GM12865 (cell line): Measurements from ENCODE around the gene UNC13C.

Experiments used
- DNase-seq: peaks from one replicate; pipeline ENCODE4 v3.0.0; 2010; ENCODE audit warnings: low read depth
- H3K4me3 ChIP-seq: 2 replicates; pipeline ENCODE4 v1.5.1; 2011; ENCODE audit warnings: mild to moderate bottlenecking, low read depth, low read length, control low read depth
- TF ChIP-seq, protein P1 (sequence below): IDR thresholded peaks from 2 replicates; pipeline ENCODE4 v1.5.1; 2011; ENCODE audit warnings: low read length, control low read depth, low read depth, inconsistent platforms; ENCODE audit not compliant: insufficient read depth; ENCODE audit errors: missing control alignments

Gene UNC13C

DNA sequence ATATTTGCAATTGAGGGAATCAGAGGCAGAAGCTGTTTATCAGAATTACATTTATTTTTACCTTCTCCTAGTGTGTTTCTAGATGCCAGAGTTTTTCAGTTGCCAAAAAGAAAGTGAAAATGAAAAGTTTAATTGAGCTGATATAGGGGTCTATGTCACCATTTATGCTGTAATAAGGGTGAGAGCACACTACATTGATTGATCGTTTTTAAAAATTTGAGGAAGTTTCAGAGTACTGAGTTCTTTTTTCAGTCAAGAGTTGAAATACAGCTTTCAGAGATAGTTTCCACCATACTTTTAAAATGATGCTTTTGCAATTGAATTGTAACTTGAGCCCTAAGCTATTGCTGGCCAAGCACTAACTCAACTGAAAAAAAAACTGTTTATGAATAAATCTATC lies 326.9 kb downstream of the UNC13C start:
- TF ChIP-seq, protein P1, sequence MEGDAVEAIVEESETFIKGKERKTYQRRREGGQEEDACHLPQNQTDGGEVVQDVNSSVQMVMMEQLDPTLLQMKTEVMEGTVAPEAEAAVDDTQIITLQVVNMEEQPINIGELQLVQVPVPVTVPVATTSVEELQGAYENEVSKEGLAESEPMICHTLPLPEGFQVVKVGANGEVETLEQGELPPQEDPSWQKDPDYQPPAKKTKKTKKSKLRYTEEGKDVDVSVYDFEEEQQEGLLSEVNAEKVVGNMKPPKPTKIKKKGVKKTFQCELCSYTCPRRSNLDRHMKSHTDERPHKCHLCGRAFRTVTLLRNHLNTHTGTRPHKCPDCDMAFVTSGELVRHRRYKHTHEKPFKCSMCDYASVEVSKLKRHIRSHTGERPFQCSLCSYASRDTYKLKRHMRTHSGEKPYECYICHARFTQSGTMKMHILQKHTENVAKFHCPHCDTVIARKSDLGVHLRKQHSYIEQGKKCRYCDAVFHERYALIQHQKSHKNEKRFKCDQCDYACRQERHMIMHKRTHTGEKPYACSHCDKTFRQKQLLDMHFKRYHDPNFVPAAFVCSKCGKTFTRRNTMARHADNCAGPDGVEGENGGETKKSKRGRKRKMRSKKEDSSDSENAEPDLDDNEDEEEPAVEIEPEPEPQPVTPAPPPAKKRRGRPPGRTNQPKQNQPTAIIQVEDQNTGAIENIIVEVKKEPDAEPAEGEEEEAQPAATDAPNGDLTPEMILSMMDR, result no peak
- DNase-seq, result no peak
- H3K4me3 ChIP-seq, result no peak overlapping the region

- DNase-seq, result peak; percentile 46
- TF ChIP-seq, protein P1, result no peak
- H3K4me3 ChIP-seq, result no peak overlapping the region
Observed at GRCh38 chr15:54307252-54307902, 329.1 kb downstream of the UNC13C start.

- no peak for DNase-seq
- TF ChIP-seq, protein P1, result no peak
- no peak overlapping the region for H3K4me3 ChIP-seq
Observed at GRCh38 chr15:54307926-54308325, 329.7 kb downstream of the UNC13C start.

- no peak overlapping the region for H3K4me3 ChIP-seq
- DNase-seq, result no peak
- TF ChIP-seq, protein P1, result no peak
Observed at GRCh38 chr15:54312528-54312927, 334.3 kb downstream of the UNC13C start.

GRCh38 chr15:54321426-54321825 lies 343.2 kb downstream of the UNC13C start:
- DNase-seq, result no peak
- TF ChIP-seq, protein P1, result no peak
- H3K4me3 ChIP-seq, result no peak overlapping the region

GRCh38 chr15:54322341-54322740 lies 344.1 kb downstream of the UNC13C start:
- no peak overlapping the region for H3K4me3 ChIP-seq
- TF ChIP-seq, protein P1, result no peak
- no peak for DNase-seq

- no peak overlapping the region for H3K4me3 ChIP-seq
- DNase-seq, result no peak
- TF ChIP-seq, protein P1, result no peak
Observed at GRCh38 chr15:54345301-54345700, 367.1 kb downstream of the UNC13C start.
